ENCODE measurements around the gene P2RY8. TPM values are rescaled to one million over a fixed set of nuclear protein-coding genes. Genes with fewer than 3 reads are reported as not detected.
A peak's percentile ranks its signal among the peaks of the same experiment; 100 is the strongest.
"Not testable (repeated sequence)": the region's sequence is repeated elsewhere in the genome, so short reads cannot be mapped to it uniquely, and the experiment has no call there.

The P2RY8 gene
- total RNA-seq, 2 experiments from 2014 or later = 62.9 to 65.5 TPM

DNA sequence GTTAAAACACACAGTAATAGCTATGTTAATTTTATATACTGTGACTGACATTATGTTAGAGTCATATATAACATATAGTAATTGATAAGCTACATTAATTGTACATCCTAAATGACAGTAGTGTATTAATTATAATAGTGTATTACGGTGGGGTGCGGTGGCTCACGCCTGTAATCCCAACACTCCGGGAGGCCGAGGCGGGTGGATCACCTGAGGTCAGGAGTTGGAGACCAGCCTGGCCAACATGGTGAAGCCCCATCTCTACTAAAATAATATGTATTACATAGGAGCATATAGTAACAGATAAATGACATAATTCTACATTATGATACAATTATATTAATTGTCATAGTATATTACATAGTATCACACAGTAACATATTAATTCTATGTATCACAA lies 96.5 kb downstream of the P2RY8 start:
- ChIA-PET CTCF (no interaction called here), POLR2A (no interaction called here)
- H3K27ac Mint-ChIP-seq = no peak overlapping the region
- no peak overlapping the region for H3K4me3 Mint-ChIP-seq
- no peak for ATAC-seq
- H3K27me3 Mint-ChIP-seq (ENCODE audit: low read depth) = no peaks in the 10 kb centered on the region
- H3K4me1 Mint-ChIP-seq (ENCODE audit: low read depth) = no peaks in the 10 kb centered on the region
- peaks cover 72% of the 10 kb centered on the region for H3K36me3 Mint-ChIP-seq (ENCODE audit: low read depth)
- peaks cover 20% of the 10 kb centered on the region for H3K9me3 Mint-ChIP-seq (ENCODE audit: insufficient read depth)
- DNase-seq = no peak

DNA sequence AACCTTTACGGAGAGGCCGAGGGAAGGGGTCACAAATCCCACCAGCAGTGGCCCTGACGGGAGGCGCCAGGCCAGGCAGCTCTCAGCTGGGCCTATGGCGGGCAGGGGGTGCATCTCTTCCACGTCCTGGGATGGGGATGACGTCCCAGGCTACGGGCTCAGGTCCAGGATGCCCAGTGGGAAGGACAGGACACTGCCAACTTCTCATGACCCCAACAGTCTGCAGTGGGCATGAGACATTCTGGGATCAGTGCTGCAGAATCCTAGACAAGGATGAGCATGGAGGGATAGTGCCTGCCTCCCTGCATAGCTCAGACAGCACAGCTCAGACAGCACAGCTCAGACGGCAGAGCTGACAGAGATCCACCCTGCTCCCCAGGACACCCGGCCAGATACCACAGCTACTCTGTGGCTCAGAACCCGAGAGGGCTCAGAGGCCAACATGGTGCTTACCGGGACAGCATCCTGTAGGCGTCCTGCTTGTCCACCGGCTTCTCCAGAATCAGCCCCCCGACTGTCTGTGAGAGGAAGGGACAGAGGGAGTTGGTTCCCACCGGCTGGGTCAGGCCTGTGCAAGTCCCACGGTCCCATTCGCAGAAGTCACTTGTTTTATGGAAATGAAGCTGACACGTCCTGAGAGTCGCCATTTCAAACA lies 101.6 kb downstream of the P2RY8 start:
- DNase-seq (peak; percentile 19), ATAC-seq (no peak)
- no peaks in the 10 kb centered on the region for H3K9me3 Mint-ChIP-seq (ENCODE audit: insufficient read depth)
- ChIA-PET CTCF (no interaction called here), POLR2A (no interaction called here)
- no peak overlapping the region for H3K27ac Mint-ChIP-seq
- H3K4me1 Mint-ChIP-seq (ENCODE audit: low read depth) = no peaks in the 10 kb centered on the region
- H3K4me3 Mint-ChIP-seq = no peak overlapping the region
- H3K36me3 Mint-ChIP-seq (ENCODE audit: low read depth) = peaks cover 54% of the 10 kb centered on the region
- H3K27me3 Mint-ChIP-seq (ENCODE audit: low read depth) = no peaks in the 10 kb centered on the region

DNA sequence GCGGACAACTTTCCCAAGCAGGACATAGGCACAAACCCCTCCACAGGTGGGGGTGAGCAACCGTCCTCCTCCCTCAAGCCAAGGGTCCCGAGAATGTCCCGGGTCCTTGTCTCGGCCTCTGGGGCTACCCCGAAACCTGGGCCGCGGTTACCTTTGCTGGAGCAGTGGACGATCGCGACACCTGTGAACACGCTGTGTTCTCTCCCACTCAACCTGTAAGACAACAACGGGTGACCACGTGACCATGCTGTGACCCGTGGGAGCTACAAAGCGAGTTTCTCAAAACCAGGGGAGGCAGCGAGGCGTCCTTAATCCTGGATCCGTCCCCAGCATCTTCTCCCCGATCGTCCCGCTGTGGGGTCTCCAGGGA lies 102.1 kb downstream of the P2RY8 start:
- Mint-ChIP-seq H3K27ac (no peak overlapping the region), H3K9me3 (ENCODE audit: insufficient read depth) (no peaks in the 10 kb centered on the region), H3K27me3 (ENCODE audit: low read depth) (no peaks in the 10 kb centered on the region), H3K36me3 (ENCODE audit: low read depth) (peaks cover 56% of the 10 kb centered on the region), H3K4me1 (ENCODE audit: low read depth) (no peaks in the 10 kb centered on the region), H3K4me3 (no peak overlapping the region)
- ChIA-PET CTCF (no interaction called here), POLR2A (no interaction called here)
- no peak for DNase-seq
- no peak for ATAC-seq

DNA sequence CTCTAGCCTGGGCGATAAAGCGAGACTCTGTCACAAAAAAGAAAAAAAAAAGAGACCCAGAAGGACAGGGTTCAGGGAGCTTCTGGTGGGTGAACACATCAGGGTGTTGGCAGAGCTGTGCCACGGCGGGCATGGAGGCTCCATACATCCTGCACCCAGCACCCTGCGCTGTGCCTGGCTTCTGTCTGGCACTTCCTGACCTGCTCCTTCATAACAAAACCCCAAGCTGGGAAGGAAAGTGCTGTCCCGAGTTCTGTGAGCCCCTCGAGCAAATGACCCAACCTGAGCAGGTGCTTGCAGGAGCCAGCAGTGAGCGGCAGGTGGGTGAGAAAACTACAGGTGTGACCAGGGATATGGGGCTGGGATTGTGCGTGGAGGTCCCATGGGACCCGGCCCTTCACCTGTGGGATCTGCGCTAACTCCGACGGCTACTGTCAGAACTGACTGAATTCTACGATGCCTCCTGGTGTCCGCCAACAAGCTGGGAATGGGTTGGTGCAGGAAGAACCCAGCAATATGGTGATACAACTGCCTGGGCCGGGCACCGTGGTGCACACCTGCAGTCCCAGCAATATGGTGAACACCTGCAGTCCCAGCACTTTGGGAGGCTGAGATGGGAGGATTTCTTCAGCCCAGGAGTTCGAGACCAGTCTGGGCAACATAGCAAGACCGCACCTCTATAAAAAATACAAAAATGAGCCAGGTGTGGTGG lies 103.2 kb downstream of the P2RY8 start:
- Mint-ChIP-seq H3K27me3 (ENCODE audit: low read depth) (no peaks in the 10 kb centered on the region), H3K9me3 (ENCODE audit: insufficient read depth) (no peaks in the 10 kb centered on the region), H3K36me3 (ENCODE audit: low read depth) (peaks cover 46% of the 10 kb centered on the region), H3K4me1 (ENCODE audit: low read depth) (no peaks in the 10 kb centered on the region), H3K27ac (no peak overlapping the region), H3K4me3 (no peak overlapping the region)
- no peak for ATAC-seq
- DNase-seq = no peak
- CTCF ChIA-PET = no interaction called here
- POLR2A ChIA-PET = no interaction called here

DNA sequence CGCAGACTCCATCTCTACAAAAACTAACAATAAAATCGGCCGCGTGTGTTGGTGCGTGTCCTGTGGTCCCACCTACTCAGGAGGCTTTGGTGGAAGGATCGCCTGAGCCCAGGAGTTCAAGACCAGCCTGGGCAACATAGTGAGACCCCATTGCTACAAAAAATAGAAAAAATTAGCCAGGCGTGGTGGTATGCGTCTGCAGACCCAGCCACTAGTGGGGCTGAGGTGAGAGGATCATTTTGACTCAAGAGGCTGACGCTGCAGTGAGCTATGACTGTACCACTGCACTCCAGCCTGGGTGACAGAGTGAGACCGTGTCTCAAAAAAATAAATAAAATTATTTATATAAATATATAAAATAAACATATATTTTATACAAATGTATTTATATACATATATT lies 106.5 kb downstream of the P2RY8 start:
- CTCF ChIA-PET = no interaction called here
- peak; percentile 24 for ATAC-seq

DNA sequence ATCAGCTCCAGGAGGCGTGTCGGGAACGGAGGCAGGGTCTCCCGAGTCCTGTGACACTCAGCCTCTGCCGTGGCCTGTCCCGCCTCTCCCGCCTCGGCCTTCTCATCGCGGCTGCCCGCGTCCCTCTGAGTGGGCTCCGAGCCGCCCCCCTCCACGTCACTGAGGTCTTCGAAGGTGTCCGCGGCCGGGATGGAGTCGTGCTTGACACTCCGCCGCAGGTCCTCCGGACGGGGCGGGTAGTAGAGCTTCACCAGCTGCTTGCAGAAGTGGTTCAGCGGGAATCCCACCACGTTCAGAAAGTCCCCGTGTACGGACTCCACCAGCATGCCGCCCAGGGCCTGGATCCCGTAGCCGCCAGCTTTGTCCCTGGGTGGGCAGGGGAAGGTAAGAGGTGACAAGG lies 109.2 kb downstream of the P2RY8 start:
- ChIA-PET POLR2A (no interaction called here), CTCF (no interaction called here)
- Mint-ChIP-seq H3K36me3 (ENCODE audit: low read depth) (peaks cover 57% of the 10 kb centered on the region), H3K27ac (no peak overlapping the region), H3K4me1 (ENCODE audit: low read depth) (no peaks in the 10 kb centered on the region), H3K4me3 (no peak overlapping the region), H3K27me3 (ENCODE audit: low read depth) (no peaks in the 10 kb centered on the region), H3K9me3 (ENCODE audit: insufficient read depth) (no peaks in the 10 kb centered on the region)
- ATAC-seq (no peak), DNase-seq (no peak)

More for the DNA sequence above, 106.5 kb downstream of the P2RY8 start:
- H3K27ac Mint-ChIP-seq = no peak overlapping the region
- H3K36me3 Mint-ChIP-seq (ENCODE audit: low read depth) = peaks cover 39% of the 10 kb centered on the region
- no peak overlapping the region for H3K4me3 Mint-ChIP-seq
- no peaks in the 10 kb centered on the region for H3K27me3 Mint-ChIP-seq (ENCODE audit: low read depth)
- POLR2A ChIA-PET = no interaction called here
- no peaks in the 10 kb centered on the region for H3K4me1 Mint-ChIP-seq (ENCODE audit: low read depth)
- no peaks in the 10 kb centered on the region for H3K9me3 Mint-ChIP-seq (ENCODE audit: insufficient read depth)
- no peak for DNase-seq

DNA sequence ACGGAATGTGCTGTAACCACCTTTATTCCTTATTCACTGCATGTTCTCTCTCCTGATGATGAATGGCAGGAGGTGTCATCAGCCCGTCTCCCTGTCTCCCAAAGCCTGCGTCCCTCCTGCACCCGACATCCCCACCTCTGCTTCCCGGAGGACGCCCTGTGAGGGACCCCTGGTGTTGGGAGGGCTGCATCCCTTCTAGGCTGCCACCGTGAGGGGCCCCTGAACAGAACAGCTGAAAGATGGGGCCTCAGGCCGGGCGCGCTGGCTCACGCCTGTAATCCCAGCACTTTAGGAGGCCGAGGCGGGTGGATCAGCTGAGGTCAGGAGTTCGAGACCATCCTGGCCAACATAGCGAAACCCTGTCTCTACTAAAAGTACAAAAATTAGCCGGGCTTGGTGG lies 110.7 kb downstream of the P2RY8 start:
- H3K4me3 Mint-ChIP-seq; H3K27ac Mint-ChIP-seq; POLR2A ChIA-PET; H3K4me1 Mint-ChIP-seq (ENCODE audit: low read depth); ATAC-seq; CTCF ChIA-PET; DNase-seq; H3K9me3 Mint-ChIP-seq (ENCODE audit: insufficient read depth); H3K27me3 Mint-ChIP-seq (ENCODE audit: low read depth): not testable (repeated sequence)
- H3K36me3 Mint-ChIP-seq (ENCODE audit: low read depth) = peaks cover 64% of the 10 kb centered on the region

DNA sequence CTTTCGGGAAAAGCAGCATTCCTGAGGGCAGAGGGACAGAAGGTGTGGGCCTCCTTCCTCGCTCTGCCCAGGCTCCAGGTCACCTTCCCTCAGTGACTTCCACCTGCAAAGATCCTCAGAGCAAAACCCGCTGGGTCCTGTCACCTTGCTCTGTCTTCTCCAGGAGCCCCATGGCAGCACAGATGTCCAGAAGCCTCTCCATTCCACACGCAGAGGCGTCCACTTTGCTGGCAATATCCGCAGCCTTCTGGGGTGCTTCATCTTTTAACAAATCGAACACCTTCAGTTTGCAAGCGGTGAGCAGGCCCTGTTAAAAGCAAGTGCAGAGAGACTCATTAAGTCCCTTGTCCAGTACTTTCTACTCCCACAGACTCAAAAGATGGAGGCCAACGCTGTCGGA lies 111.6 kb downstream of the P2RY8 start:
- H3K4me1 Mint-ChIP-seq (ENCODE audit: low read depth) = no peaks in the 10 kb centered on the region
- POLR2A ChIA-PET = no interaction called here
- peaks cover 6% of the 10 kb centered on the region for H3K9me3 Mint-ChIP-seq (ENCODE audit: insufficient read depth)
- no peak overlapping the region for H3K27ac Mint-ChIP-seq
- no peak for ATAC-seq
- no peaks in the 10 kb centered on the region for H3K27me3 Mint-ChIP-seq (ENCODE audit: low read depth)
- peaks cover 70% of the 10 kb centered on the region for H3K36me3 Mint-ChIP-seq (ENCODE audit: low read depth)
- no peak for DNase-seq
- CTCF ChIA-PET = no interaction called here
- H3K4me3 Mint-ChIP-seq = no peak overlapping the region

DNA sequence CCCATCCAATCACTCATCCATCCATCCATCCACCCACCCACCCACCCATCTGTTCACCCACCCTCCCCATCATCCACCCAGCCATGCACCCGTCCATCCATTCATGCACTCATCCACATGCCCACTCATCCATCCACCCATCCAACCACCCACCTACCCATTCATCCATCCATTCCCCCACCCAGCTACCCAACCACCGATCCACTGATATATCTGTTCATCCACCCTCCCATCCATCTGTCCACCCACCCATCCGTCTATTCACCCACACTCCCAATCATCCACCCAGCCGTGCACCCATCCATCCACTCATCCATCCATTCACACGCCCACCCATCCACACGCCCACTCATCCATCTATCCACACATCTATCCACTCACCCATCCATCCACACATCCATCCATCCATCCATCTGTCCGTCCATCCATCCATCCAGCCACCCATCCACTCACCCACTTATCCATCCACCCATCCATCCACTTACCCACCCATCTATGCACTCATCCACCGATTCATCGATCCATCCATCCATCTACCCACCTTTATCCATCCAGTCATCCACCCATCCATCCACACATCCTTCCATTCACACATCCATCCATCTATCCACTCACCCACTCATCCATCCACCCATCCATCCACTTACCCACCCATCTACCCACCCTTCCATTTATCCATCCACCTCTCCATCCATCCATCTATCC lies 112.7 kb downstream of the P2RY8 start:
- no peak for ATAC-seq
- DNase-seq = no peak
- ChIA-PET POLR2A (no interaction called here), CTCF (no interaction called here)
- H3K9me3 Mint-ChIP-seq (ENCODE audit: insufficient read depth) = peaks cover 6% of the 10 kb centered on the region
- H3K27ac Mint-ChIP-seq = no peak overlapping the region
- H3K27me3 Mint-ChIP-seq (ENCODE audit: low read depth) = no peaks in the 10 kb centered on the region
- H3K4me3 Mint-ChIP-seq = no peak overlapping the region
- no peaks in the 10 kb centered on the region for H3K4me1 Mint-ChIP-seq (ENCODE audit: low read depth)
- H3K36me3 Mint-ChIP-seq (ENCODE audit: low read depth) = peaks cover 74% of the 10 kb centered on the region

DNA sequence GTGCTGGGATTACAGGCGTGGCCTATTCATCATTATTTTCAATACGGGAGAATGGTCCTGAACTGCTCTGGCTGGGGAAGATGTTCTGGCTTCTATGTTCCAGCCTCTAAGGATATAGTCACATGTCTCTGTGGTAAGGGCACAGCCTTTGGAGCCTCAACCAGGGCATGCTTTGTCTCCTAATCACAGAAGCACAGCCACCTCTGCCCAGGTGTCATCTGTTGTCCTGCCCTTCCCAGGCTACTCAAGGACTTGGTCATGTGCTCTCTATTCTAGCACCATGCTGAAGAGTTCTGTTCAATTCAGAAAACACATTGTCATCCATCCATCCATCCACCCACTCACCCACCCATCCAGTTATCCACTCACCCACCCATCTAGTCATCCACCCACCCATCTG lies 113.8 kb downstream of the P2RY8 start:
- DNase-seq = no peak
- H3K27ac Mint-ChIP-seq = no peak overlapping the region
- POLR2A ChIA-PET = no interaction called here

DNA sequence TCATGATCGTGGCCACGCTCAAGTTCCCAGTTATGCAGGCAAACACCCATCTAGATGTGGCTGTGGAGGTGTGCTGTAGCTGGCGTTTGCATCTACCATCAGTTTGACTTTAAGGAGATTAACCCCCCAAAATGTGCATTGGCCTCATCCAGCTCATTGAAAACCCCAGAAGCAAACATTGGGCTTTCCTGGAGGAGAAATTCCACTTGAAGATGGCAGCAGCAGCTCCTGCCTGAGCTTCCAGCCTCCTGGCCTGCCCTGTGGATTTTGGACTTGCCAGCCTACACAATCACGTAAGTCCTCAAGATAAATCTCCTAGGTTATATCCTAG lies 114.9 kb downstream of the P2RY8 start:
- POLR2A ChIA-PET = no interaction called here
- CTCF ChIA-PET = no interaction called here
- Mint-ChIP-seq H3K4me1 (ENCODE audit: low read depth) (no peaks in the 10 kb centered on the region), H3K27me3 (ENCODE audit: low read depth) (no peaks in the 10 kb centered on the region), H3K36me3 (ENCODE audit: low read depth) (peaks cover 71% of the 10 kb centered on the region), H3K9me3 (ENCODE audit: insufficient read depth) (peaks cover 6% of the 10 kb centered on the region), H3K4me3 (no peak overlapping the region), H3K27ac (no peak overlapping the region)
- DNase-seq (no peak), ATAC-seq (no peak)

More for the DNA sequence above, 113.8 kb downstream of the P2RY8 start:
- CTCF ChIA-PET = no interaction called here
- H3K4me1 Mint-ChIP-seq (ENCODE audit: low read depth) = no peaks in the 10 kb centered on the region
- ATAC-seq = no peak
- H3K4me3 Mint-ChIP-seq = no peak overlapping the region
- H3K9me3 Mint-ChIP-seq (ENCODE audit: insufficient read depth) = peaks cover 6% of the 10 kb centered on the region
- H3K36me3 Mint-ChIP-seq (ENCODE audit: low read depth) = peaks cover 76% of the 10 kb centered on the region
- no peaks in the 10 kb centered on the region for H3K27me3 Mint-ChIP-seq (ENCODE audit: low read depth)

DNA sequence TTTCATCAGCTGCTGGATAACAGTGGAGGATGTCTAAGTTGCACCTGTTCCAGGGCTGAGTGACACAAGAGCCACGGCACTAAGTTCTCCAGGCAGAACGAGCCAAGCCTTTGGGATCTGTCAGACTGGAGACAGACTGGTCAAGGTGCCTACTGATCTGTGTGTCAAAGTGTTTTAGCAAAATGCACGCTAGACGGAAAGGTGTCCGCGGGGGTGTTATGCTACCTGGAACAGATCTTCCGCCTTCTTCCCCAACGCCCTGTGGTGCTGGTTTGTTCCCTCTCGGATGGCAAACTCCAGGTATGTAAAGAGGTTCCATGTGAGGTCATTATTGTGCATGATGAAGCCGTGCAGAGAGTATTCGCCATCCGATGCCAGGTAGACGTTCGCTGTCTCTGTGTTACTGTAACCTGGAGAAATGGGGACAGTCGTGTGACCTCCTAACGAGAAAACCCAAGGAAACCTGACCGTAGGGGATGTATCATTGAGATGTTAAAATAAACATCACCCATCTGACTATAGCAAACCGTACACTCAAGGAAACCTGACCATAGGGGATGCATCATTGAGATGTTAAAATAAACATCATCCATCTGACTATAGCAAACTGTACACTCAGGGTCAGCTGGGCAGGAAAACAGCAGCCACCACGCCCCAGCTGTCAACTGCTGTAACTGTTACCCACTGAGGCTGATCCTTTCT lies 115.4 kb downstream of the P2RY8 start:
- H3K27me3 Mint-ChIP-seq (ENCODE audit: low read depth) = no peaks in the 10 kb centered on the region
- DNase-seq = no peak
- no peaks in the 10 kb centered on the region for H3K4me1 Mint-ChIP-seq (ENCODE audit: low read depth)
- peaks cover 67% of the 10 kb centered on the region for H3K36me3 Mint-ChIP-seq (ENCODE audit: low read depth)
- no peak for ATAC-seq
- no peak overlapping the region for H3K4me3 Mint-ChIP-seq
- H3K9me3 Mint-ChIP-seq (ENCODE audit: insufficient read depth) = peaks cover 6% of the 10 kb centered on the region
- H3K27ac Mint-ChIP-seq = no peak overlapping the region
- ChIA-PET POLR2A (no interaction called here), CTCF (no interaction called here)
